A172 (cell line): ENCODE data around the gene BCKDK. TPM values are rescaled to one million over a fixed set of nuclear protein-coding genes. Genes with fewer than 3 reads are reported as not detected.
A peak's percentile ranks its signal among the peaks of the same experiment; 100 is the strongest.

Experiments used
- DNase-seq: peaks from one replicate; pipeline ENCODE4 v3.0.0-alpha.2; 2015; ENCODE audit warnings: low spot score
- total RNA-seq: library from RNA; depleted of rRNA; stranded (reverse); fragments of >200 nt; shearing (Covaris generic); gene quantifications from 2 replicates; pipeline ENCODE4 v1.2.3, GENCODE V29; 2014; rRNA removed

Gene BCKDK
- total RNA-seq: 28.6 and 38.1 TPM in 2 replicates

- peak; percentile 54 for DNase-seq
Observed at GRCh38 chr16:31108035-31108793, at the start of gene BCKDK. TSS of gene BCKDK (plus strand) at chr16:31108386. CDS start at chr16:31109224, 838 bp downstream.

- no peak for DNase-seq
Observed at GRCh38 chr16:31061126-31061812, 46.9 kb upstream of the BCKDK start.

GRCh38 chr16:31061813-31062440 lies 46.3 kb upstream of the BCKDK start:
- no peak for DNase-seq

GRCh38 chr16:31063495-31063842 lies 44.7 kb upstream of the BCKDK start:
- DNase-seq: no peak

- DNase-seq: no peak
Observed at GRCh38 chr16:31063843-31064611, 44.2 kb upstream of the BCKDK start.

GRCh38 chr16:31064882-31065461 lies 43.2 kb upstream of the BCKDK start:
- DNase-seq: peak; percentile 97

GRCh38 chr16:31067342-31067741 lies 40.8 kb upstream of the BCKDK start:
- no peak for DNase-seq

- peak; percentile 70 for DNase-seq
Observed at GRCh38 chr16:31071861-31072260, 36.3 kb upstream of the BCKDK start.

- no peak for DNase-seq
Observed at GRCh38 chr16:31072540-31073141, 35.5 kb upstream of the BCKDK start.

- DNase-seq: peak; percentile 85
Observed at GRCh38 chr16:31073142-31073969, 34.8 kb upstream of the BCKDK start.

GRCh38 chr16:31073970-31074813 lies 34.0 kb upstream of the BCKDK start, which contains the start of the genes ZNF646 and ZNF668:
TSS of gene ZNF646 (plus strand) at chr16:31074422. CDS start at chr16:31076325, 1,903 bp downstream.
TSS of gene ZNF668 (minus strand) at chr16:31074240. CDS start at chr16:31064459, 9,781 bp downstream.
- peak; percentile 99 for DNase-seq

- no peak for DNase-seq
Observed at GRCh38 chr16:31074814-31075183, 33.4 kb upstream of the BCKDK start.

- no peak for DNase-seq
Observed at GRCh38 chr16:31076319-31076718, 31.9 kb upstream of the BCKDK start.

- DNase-seq: no peak
Observed at GRCh38 chr16:31077024-31077423, 31.2 kb upstream of the BCKDK start.

- no peak for DNase-seq
Observed at GRCh38 chr16:31077592-31078396, 30.4 kb upstream of the BCKDK start.

- DNase-seq: no peak
Observed at GRCh38 chr16:31078597-31079341, 29.4 kb upstream of the BCKDK start.

- DNase-seq: no peak
Observed at GRCh38 chr16:31079342-31079944, 28.7 kb upstream of the BCKDK start.
